Kidney epithelial cell (primary cell): ENCODE data around the gene CLEC2L. TPM values are rescaled to one million over a fixed set of nuclear protein-coding genes. Genes with fewer than 3 reads are reported as not detected.

Source experiments
- DNase-seq: peaks from one replicate; pipeline ENCODE4 v3.0.0-alpha.2; 2010; ENCODE audit warnings: low read depth
- H3K27me3 ChIP-seq: 2 replicates; pipeline ENCODE4 v1.6.0; 2011; ENCODE audit warnings: low read length; ENCODE audit not compliant: control insufficient read depth, insufficient read depth
- H3K36me3 ChIP-seq: 2 replicates; pipeline ENCODE4 v1.5.1; 2011; ENCODE audit warnings: low read length; ENCODE audit not compliant: control insufficient read depth, insufficient read depth
- H3K4me3 ChIP-seq: 2 replicates; pipeline ENCODE4 v1.5.1; 2011; ENCODE audit warnings: low read depth, mild to moderate bottlenecking, control low read depth, low read length
- total RNA-seq: library from RNA; depleted of rRNA; stranded (reverse); fragments of >200 nt; gene quantifications from 2 replicates; pipeline ENCODE4 v1.2.3, GENCODE V29; 2015
- TF ChIP-seq, protein P1 (sequence below): IDR thresholded peaks from 2 replicates; pipeline ENCODE4 v1.5.1; 2011; ENCODE audit warnings: mild to moderate bottlenecking, moderate library complexity, low read length, control low read depth, inconsistent platforms; ENCODE audit not compliant: insufficient read depth, poor library complexity, severe bottlenecking

CLEC2L gene
- total RNA-seq, 1 donor from 2014 or later = not detected

DNA sequence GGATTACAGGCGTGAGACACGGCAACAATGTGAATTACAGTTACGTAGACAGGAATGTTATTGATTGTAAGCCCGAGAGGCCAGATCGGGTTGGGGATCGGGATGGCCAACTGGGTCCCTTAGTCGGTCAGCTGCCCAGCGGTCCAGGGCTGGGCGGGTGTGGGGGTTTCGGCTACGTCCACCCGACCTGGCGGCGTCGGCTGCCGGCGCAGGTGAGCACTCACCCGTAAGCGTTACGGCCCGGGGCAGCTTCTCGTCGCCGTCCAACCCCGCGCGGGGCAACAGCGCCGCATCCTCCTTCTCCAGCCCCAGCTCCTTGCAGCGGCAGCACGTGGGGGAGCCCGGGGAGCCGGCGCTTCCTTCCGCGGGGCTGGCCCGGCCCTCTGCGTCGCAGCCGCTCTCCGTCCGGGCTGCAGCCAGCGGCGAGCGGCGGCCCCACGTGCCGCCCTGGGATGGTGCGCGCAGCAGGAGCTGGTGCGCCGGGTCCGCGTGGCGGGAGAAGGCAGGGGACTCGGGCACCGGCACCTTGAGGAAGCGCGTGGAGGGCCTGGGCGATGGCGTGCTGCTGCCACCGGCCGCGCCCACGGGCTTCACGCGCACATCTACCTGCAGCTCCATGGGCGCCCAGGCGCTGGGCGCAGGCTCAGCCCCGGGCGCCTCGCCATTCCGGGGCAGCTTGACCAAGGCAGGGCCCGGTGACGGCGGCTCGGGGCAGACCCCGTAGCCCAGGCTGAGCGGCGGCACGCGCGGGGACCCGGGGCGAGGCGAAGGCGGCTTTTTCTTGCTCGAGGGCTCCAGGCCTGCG, 40.6 kb upstream of the CLEC2L start:
- TF ChIP-seq, protein P1, sequence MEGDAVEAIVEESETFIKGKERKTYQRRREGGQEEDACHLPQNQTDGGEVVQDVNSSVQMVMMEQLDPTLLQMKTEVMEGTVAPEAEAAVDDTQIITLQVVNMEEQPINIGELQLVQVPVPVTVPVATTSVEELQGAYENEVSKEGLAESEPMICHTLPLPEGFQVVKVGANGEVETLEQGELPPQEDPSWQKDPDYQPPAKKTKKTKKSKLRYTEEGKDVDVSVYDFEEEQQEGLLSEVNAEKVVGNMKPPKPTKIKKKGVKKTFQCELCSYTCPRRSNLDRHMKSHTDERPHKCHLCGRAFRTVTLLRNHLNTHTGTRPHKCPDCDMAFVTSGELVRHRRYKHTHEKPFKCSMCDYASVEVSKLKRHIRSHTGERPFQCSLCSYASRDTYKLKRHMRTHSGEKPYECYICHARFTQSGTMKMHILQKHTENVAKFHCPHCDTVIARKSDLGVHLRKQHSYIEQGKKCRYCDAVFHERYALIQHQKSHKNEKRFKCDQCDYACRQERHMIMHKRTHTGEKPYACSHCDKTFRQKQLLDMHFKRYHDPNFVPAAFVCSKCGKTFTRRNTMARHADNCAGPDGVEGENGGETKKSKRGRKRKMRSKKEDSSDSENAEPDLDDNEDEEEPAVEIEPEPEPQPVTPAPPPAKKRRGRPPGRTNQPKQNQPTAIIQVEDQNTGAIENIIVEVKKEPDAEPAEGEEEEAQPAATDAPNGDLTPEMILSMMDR = no peak
- no peak for DNase-seq
- Histone ChIP-seq H3K4me3 (peak overlapping the region; percentile 26), H3K27me3 (peaks cover 38% of the 10 kb centered on the region), H3K36me3 (no peaks in the 10 kb centered on the region)

DNA sequence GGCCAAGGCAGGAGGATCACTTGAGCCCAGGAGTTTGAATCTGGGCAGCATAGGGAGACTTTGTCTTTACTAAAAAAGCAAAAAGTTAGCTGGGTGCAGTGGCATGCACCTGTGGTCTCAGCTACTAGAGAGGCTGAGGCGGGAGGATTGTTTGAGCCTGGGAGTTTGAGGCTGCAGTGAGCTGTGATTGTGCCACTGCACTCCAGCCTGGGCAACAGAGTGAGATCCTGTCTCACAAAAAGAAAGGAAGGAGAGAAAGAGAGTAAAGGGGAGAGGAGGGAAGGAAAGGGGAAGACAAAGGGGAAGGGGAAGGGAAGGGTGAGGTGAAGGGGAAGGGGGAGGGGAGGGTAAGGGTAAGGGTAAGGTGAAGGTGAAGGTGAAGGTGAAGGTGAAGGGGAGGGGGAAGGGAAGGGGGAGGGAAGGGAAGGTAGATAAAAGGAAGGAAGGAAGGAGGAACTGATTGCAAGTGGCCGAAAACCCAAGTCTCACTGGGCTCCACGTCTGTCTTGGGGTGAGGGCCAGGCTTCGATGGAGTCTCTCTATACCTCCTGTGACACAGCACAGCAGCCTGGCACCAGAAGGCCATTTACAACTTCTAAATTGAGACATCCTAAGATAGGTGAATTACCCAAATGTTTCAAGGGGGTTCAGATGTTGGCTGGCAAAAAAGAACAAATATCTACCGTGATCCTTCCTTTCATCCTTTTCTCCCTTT, 36.0 kb upstream of the CLEC2L start:
- TF ChIP-seq, protein P1 = no peak
- DNase-seq = no peak
- H3K36me3 ChIP-seq = no peaks in the 10 kb centered on the region
- H3K4me3 ChIP-seq = no peak overlapping the region
- peaks cover 22% of the 10 kb centered on the region for H3K27me3 ChIP-seq

DNA sequence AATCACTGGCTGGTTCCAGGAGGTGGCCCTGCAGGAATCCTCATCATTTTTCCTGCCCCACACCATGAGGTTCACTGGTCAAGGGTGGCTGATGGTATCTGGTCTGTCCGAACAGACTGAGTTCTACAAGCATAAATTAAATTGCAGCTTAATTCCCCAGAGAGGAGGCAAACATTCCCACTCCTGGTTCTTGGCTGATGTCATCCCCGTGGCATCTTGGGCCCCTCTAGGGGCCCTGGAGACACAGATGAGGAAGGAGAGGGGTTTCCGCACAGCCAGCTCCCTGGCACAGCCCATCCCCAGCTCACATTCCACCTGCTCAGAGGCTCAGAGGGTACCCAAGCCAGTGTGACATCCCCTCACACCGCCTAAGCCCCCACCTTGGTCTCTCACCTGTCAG, 34.7 kb upstream of the CLEC2L start:
- DNase-seq = peak; percentile 53
- TF ChIP-seq, protein P1 = no peak
- peaks cover 10% of the 10 kb centered on the region for H3K27me3 ChIP-seq

DNA sequence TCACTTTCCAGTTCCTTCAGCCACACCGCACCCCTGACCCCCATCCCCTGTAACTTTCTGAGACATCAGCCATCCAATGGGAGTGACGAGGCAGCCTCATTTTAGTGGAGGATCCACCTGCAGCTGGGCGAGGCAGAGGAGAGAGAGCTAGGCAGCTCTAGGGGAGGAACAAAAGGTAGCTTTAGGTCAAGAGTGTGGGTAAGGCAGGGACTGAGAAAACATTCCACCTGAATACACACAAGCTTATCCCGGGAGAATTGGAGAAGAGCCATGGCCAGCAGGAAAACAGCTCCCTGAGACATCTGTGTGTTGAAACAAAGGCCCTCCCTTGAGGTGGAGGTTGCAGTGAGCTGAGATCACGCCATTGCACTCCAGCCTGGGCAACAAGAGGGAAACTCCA, 33.4 kb upstream of the CLEC2L start:
- peak; percentile 64 for DNase-seq
- Histone ChIP-seq H3K36me3 (no peaks in the 10 kb centered on the region), H3K27me3 (peaks cover 7% of the 10 kb centered on the region), H3K4me3 (no peak overlapping the region)
- TF ChIP-seq, protein P1 = no peak

More for the DNA sequence above, 34.7 kb upstream of the CLEC2L start:
- Histone ChIP-seq H3K36me3 (no peaks in the 10 kb centered on the region), H3K4me3 (no peak overlapping the region)

DNA sequence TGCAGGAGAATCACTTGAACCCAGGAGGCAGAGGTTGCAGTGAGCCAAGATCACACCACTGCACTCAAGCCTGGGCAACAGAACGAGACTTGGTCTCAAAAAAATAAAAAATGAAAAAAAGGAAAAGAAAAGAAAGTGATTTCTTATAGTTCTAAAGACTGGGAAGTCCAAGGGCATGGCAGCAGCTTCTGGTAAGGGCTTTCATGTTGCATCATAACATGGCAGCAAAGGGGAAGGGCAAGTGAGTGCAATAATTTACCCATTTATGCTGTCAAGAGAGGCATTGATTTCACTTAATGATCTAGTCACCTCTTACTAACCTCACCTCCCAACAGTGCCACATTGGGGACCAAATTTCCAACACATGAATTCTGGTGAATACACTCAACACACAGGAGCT, 31.2 kb upstream of the CLEC2L start:
- DNase-seq = no peak
- no peaks in the 10 kb centered on the region for H3K36me3 ChIP-seq
- H3K27me3 ChIP-seq = peaks cover 7% of the 10 kb centered on the region
- TF ChIP-seq, protein P1 = no peak
- no peak overlapping the region for H3K4me3 ChIP-seq
